GM19372 (cell line): ENCODE results near the gene RAP1GDS1.
A peak's percentile ranks its signal among the peaks of the same experiment; 100 is the strongest.
"Not testable (repeated sequence)": the region's sequence is repeated elsewhere in the genome, so short reads cannot be mapped to it uniquely, and the experiment has no call there.

Experiments
- ATAC-seq: cut with Tn5 transposase; IDR thresholded peaks from one replicate; pipeline ENCODE4 v1.9.1; 2021; ENCODE audit warnings: mild to moderate bottlenecking, low read depth, moderate library complexity; ENCODE audit not compliant: unreplicated experiment

RAP1GDS1 gene

GRCh38 chr4:98343626-98344025 lies 82.4 kb downstream of the RAP1GDS1 start:
- ATAC-seq, result no peak

- no peak for ATAC-seq
Observed at GRCh38 chr4:98345838-98346237, 84.7 kb downstream of the RAP1GDS1 start.

GRCh38 chr4:98352396-98352795 lies 91.2 kb downstream of the RAP1GDS1 start:
- ATAC-seq, result no peak

GRCh38 chr4:98352940-98353339 lies 91.8 kb downstream of the RAP1GDS1 start:
- ATAC-seq, result no peak

- ATAC-seq, result no peak
Observed at GRCh38 chr4:98358630-98359248, 97.6 kb downstream of the RAP1GDS1 start.

- no peak for ATAC-seq
Observed at GRCh38 chr4:98359646-98360045, 98.5 kb downstream of the RAP1GDS1 start.

GRCh38 chr4:98363431-98363830 lies 102.2 kb downstream of the RAP1GDS1 start:
- ATAC-seq, result no peak

- ATAC-seq, result not testable (repeated sequence)
Observed at GRCh38 chr4:98366275-98366674, 105.1 kb downstream of the RAP1GDS1 start.

GRCh38 chr4:98368000-98368399 lies 106.8 kb downstream of the RAP1GDS1 start:
- ATAC-seq, result not testable (repeated sequence)

GRCh38 chr4:98369322-98369721 lies 108.1 kb downstream of the RAP1GDS1 start:
- no peak for ATAC-seq

GRCh38 chr4:98374643-98375042 lies 113.5 kb downstream of the RAP1GDS1 start:
- ATAC-seq, result no peak

- no peak for ATAC-seq
Observed at GRCh38 chr4:98377559-98377958, 116.4 kb downstream of the RAP1GDS1 start.

GRCh38 chr4:98381306-98381705 lies 120.1 kb downstream of the RAP1GDS1 start:
- no peak for ATAC-seq

GRCh38 chr4:98383431-98384106 lies 122.4 kb downstream of the RAP1GDS1 start:
- no peak for ATAC-seq

- ATAC-seq, result no peak
Observed at GRCh38 chr4:98385831-98386230, 124.6 kb downstream of the RAP1GDS1 start.

- no peak for ATAC-seq
Observed at GRCh38 chr4:98387345-98388026, 126.3 kb downstream of the RAP1GDS1 start.

GRCh38 chr4:98394134-98394533 lies 132.9 kb downstream of the RAP1GDS1 start:
- ATAC-seq, result no peak

- ATAC-seq, result no peak
Observed at GRCh38 chr4:98399915-98400314, 138.7 kb downstream of the RAP1GDS1 start.

GRCh38 chr4:98406819-98407218 lies 145.6 kb downstream of the RAP1GDS1 start:
- ATAC-seq, result peak; percentile 72

GRCh38 chr4:98411731-98412130 lies 150.5 kb downstream of the RAP1GDS1 start:
- no peak for ATAC-seq

- ATAC-seq, result no peak
Observed at GRCh38 chr4:98416844-98417243, 155.7 kb downstream of the RAP1GDS1 start.

GRCh38 chr4:98420151-98420550 lies 159.0 kb downstream of the RAP1GDS1 start:
- not testable (repeated sequence) for ATAC-seq
